Kidney (tissue), 14 donors: Measurements from ENCODE around the gene RNF38. TPM values are rescaled to one million over a fixed set of nuclear protein-coding genes. Genes with fewer than 3 reads are reported as not detected.

Source experiments
- DNase-seq, 5 donors: peaks; one replicate each; pipeline ENCODE4 v3.0.0-alpha.2; 2013 to 2020
- FAIRE-seq: peaks from 2 replicates; lab custom pipeline; 2012; peaks lifted over from hg19 to GRCh38; lab: Jason Lieb, UNC
- H3K27ac ChIP-seq, 2 donors: one replicate each; pipeline ENCODE4 v1.7.0; 2013; ENCODE audit warnings: low read depth in 2 of 2, low read length in 2 of 2, inconsistent platforms in 1 of 2
- H3K27me3 ChIP-seq: one replicate; pipeline ENCODE4 v1.7.1; 2013; ENCODE audit warnings: low read length, inconsistent platforms; ENCODE audit not compliant: control insufficient read depth, insufficient read depth
- H3K36me3 ChIP-seq, 3 donors: one replicate each; pipeline versions ENCODE4 v1.7.0 to v1.7.1; 2013; ENCODE audit warnings: low read length in 3 of 3, control low read depth in 1 of 3, inconsistent platforms in 1 of 3; ENCODE audit not compliant: insufficient read depth in 3 of 3, control insufficient read depth in 2 of 3
- H3K4me1 ChIP-seq, 3 donors: one replicate each; pipeline versions ENCODE4 v1.7.0 to v1.7.1; 2013; ENCODE audit warnings: low read length in 3 of 3, inconsistent platforms in 1 of 3, low read depth in 1 of 3; ENCODE audit not compliant: control insufficient read depth in 2 of 3, insufficient read depth in 2 of 3
- H3K4me3 ChIP-seq, 3 donors: one replicate each; pipeline versions ENCODE4 v1.7.0 to v1.8.1; 2013; ENCODE audit warnings: low read length in 3 of 3, control low read depth in 1 of 3, inconsistent platforms in 1 of 3
- H3K9ac ChIP-seq, 3 donors: one replicate each; pipeline versions ENCODE4 v1.7.0 to v1.7.1; 2013; ENCODE audit warnings: low read length in 3 of 3, control low read depth in 1 of 3, inconsistent platforms in 1 of 3
- H3K9me3 ChIP-seq, 3 donors: one replicate each; pipeline versions ENCODE4 v1.7.0 to v1.7.1; 2013; ENCODE audit warnings: low read length in 3 of 3, control low read depth in 1 of 3, inconsistent platforms in 1 of 3; ENCODE audit not compliant: control insufficient read depth in 2 of 3, insufficient read depth in 1 of 3
- CTCF ChIP-seq: IDR thresholded peaks from 3 replicates; pipeline ENCODE4 v1.5.1; 2012; ENCODE audit warnings: mild to moderate bottlenecking, moderate library complexity, borderline replicate concordance; ENCODE audit not compliant: insufficient read depth; ENCODE audit errors: extremely low read depth
- intact Hi-C: fragments of 100-400 bp; cut with DNase I; formaldehyde crosslinking; loops from one replicate; pipeline ENCODE4 v1.11.1; 2022
- polyA plus RNA-seq: library from polyadenylated mRNA; stranded (reverse); fragments of 350-450 nt; fragmentation: Illumina TruSeq; extraction: RNeasy Lipid Tissue Mini Kit (QIAGEN cat#74804); gene quantifications from one replicate; pipeline ENCODE4 v1.2.3, GENCODE V29; 2014; ENCODE audit warnings: low read depth, low replicate concordance; ENCODE audit not compliant: insufficient read depth
- total RNA-seq: library from RNA; stranded (reverse); fragmentation: NEBNext Ultra II Directional; extraction: Animal tissue kit (Norgen Biotek cat#: 25700); gene quantifications from one replicate; pipeline ENCODE4 v1.2.1, GENCODE V29; 2021
- donor health status: control.
- donor health status: control.
- donor health status: control.
- donor health status: control.
- donor health status: control.
- donor health status: DM: yes; HTN: yes; CAD: no.
- donor health status: Normal renal cell carcinoma (clear cell type).

Gene RNF38
- total and polyA plus RNA-seq, 2 donors from 2014 or later: 10.7 to 48.3 TPM

GRCh38 chr9:36289836-36290435 is 110.1 kb downstream of the RNF38 start:
- no peak for TF ChIP-seq CTCF
- DNase-seq: no peak
- Histone ChIP-seq H3K9me3 (no peaks in the 10 kb centered on the region), H3K4me3 (no peak overlapping the region), H3K36me3 (no peaks in the 10 kb centered on the region), H3K9ac (no peak overlapping the region), H3K4me1 (no peaks in the 10 kb centered on the region), H3K27me3 (no peaks in the 10 kb centered on the region), H3K27ac (no peak overlapping the region)
- FAIRE-seq: no peak
- intact Hi-C loops: no loop called here

GRCh38 chr9:36288070-36288469 is 112.0 kb downstream of the RNF38 start:
- TF ChIP-seq CTCF: no peak
- no peak overlapping the region for H3K4me3 ChIP-seq
- H3K9me3 ChIP-seq: no peaks in the 10 kb centered on the region
- intact Hi-C loops: no loop called here
- H3K9ac ChIP-seq: no peak overlapping the region
- no peaks in the 10 kb centered on the region for H3K4me1 ChIP-seq
- DNase-seq (peak in 3 of 5 donors; percentile 31 to 55 (median 51)), FAIRE-seq (no peak)
- no peak overlapping the region for H3K27ac ChIP-seq
- no peaks in the 10 kb centered on the region for H3K27me3 ChIP-seq
- H3K36me3 ChIP-seq: no peaks in the 10 kb centered on the region

Other genes starting within 250 kb of the RNF38 start
- gene CCIN, start 230.9 kb downstream of the RNF38 start, total RNA-seq: 0.13 TPM
- gene CCIN, start 230.9 kb downstream of the RNF38 start, polyA plus RNA-seq: not detected
- gene CLTA, start 209.3 kb downstream of the RNF38 start, total RNA-seq: 205 TPM
- gene CLTA, start 209.3 kb downstream of the RNF38 start, polyA plus RNA-seq: 331 TPM
- 48.1 TPM for gene GNE, start 141.8 kb downstream of the RNF38 start, total RNA-seq
- 10.3 TPM for gene GNE, start 141.8 kb downstream of the RNF38 start, polyA plus RNA-seq
- 1.1 TPM for gene MELK, start 172.6 kb upstream of the RNF38 start, total RNA-seq
- gene MELK, start 172.6 kb upstream of the RNF38 start, polyA plus RNA-seq: not detected